AG09319 (cell line): ENCODE measurements around the gene TMEM263.

Experiments used
- DNase-seq: peaks from one replicate; pipeline ENCODE4 v3.0.0-alpha.2; 2010; ENCODE audit warnings: low read depth; ENCODE audit errors: extremely low read depth
- CTCF ChIP-seq: IDR thresholded peaks from 2 replicates; pipeline ENCODE4 v1.5.1; 2011; ENCODE audit warnings: low read depth, mild to moderate bottlenecking, inconsistent platforms, low read length, moderate library complexity

TMEM263 gene

GRCh38 chr12:107011519-107011918, 55.8 kb downstream of the TMEM263 start:
- no peak for DNase-seq
- TF ChIP-seq CTCF, result no peak

- DNase-seq, result no peak
- no peak for TF ChIP-seq CTCF
Observed at GRCh38 chr12:107012736-107013425, 57.2 kb downstream of the TMEM263 start.

GRCh38 chr12:107014055-107014454, 58.3 kb downstream of the TMEM263 start:
- TF ChIP-seq CTCF, result no peak
- no peak for DNase-seq

- TF ChIP-seq CTCF, result no peak
- DNase-seq, result no peak
Observed at GRCh38 chr12:107017042-107017441, 61.3 kb downstream of the TMEM263 start.

- TF ChIP-seq CTCF, result no peak
Observed at GRCh38 chr12:107019546-107019945, 63.8 kb downstream of the TMEM263 start.

More at GRCh38 chr12:107019546-107019945, 63.8 kb downstream of the TMEM263 start:
- no peak for DNase-seq
